Spleen (tissue), 7 donors: ENCODE data around the gene LPAR3.

Experiments
- CTCF ChIP-seq, 11 experiments: fragments of 200-600 bp in 7 of 11; fragments of 450-650 bp in 4 of 11; sonication (generic) in 4 of 11; IDR thresholded peaks in 8 of 11; conservative IDR thresholded peaks in 3 of 11; 1 replicate in 7 of 11; 2 replicates in 4 of 11; pipeline versions ENCODE4 v1.4.0 to v1.8.0; 2016 to 2021; ENCODE audit warnings: antibody characterized with exemption in 11 of 11, inconsistent platforms in 4 of 11, mild to moderate bottlenecking in 1 of 11
- POLR2A ChIP-seq, 3 donors: fragments of 450-650 bp; IDR thresholded peaks; one replicate each; pipeline ENCODE4 v1.5.1; 2017; ENCODE audit warnings: antibody characterized with exemption in 3 of 3, mild to moderate bottlenecking in 1 of 3
- donor health status: DM: no; HTN: no; CAD: no; lungs with moderate emphysema.
- donor health status: DM: no; HTN: no; CAD: no.
- donor health status: DM: no; HTN: no; CAD: no.

- TF ChIP-seq POLR2A (IDR thresholded peaks at IDR 0.05) (no peak), CTCF (IDR thresholded peaks at IDR 0.05 in 8 of 11, conservative IDR thresholded peaks at IDR 0.05 in 3 of 11) (no peak)
Measured at GRCh38 chr1:84877592-84877991, 15.4 kb downstream of the LPAR3 start.
